Measurements from ENCODE around the gene TFPI2. TPM values are rescaled to one million over a fixed set of nuclear protein-coding genes. Genes with fewer than 3 reads are reported as not detected.

Gene TFPI2
- total RNA-seq, 3 donors from 2014 or later (not counting 1 experiment from before 2014, with no cell fraction given) = not detected

- Mint-ChIP-seq H3K36me3 (peaks cover 6% of the 10 kb centered on the region), H3K4me3 (no peak overlapping the region), H3K27me3 (ENCODE audit: low read depth in 2 of 2) (peaks cover 22 to 64% of the 10 kb centered on the region in 2 donors), H3K9me3 (no peaks in the 10 kb centered on the region), H3K4me1 (no peaks in the 10 kb centered on the region), H3K27ac (no peak overlapping the region)
- H3K4me1 ChIP-seq (ENCODE audit: control insufficient read depth, insufficient read depth, low read length) = no peaks in the 10 kb centered on the region
- ATAC-seq (no peak), DNase-seq (no peak)
- H3K36me3 ChIP-seq (ENCODE audit: control insufficient read depth, insufficient read depth, low read length) = no peaks in the 10 kb centered on the region
- no peaks in the 10 kb centered on the region for H3K27me3 ChIP-seq (ENCODE audit: control insufficient read depth, insufficient read depth, low read length)
- no peaks in the 10 kb centered on the region for H3K9me3 ChIP-seq (ENCODE audit: control insufficient read depth, insufficient read depth, low read length)
- intact Hi-C loops (cut with micrococcal nuclease) = no loop called here
- TF ChIP-seq CTCF (IDR thresholded peaks at IDR 0.05) = no peak
- no peak overlapping the region for H3K4me3 ChIP-seq (ENCODE audit: low read length)
- H3K27ac ChIP-seq (ENCODE audit: low read length) = no peak overlapping the region
- 78% methylated on average over 2 of the region's 2 CpGs for WGBS (ENCODE audit: insufficient coverage)
Observed at GRCh38 chr7:93897680-93898079, 7.1 kb upstream of the TFPI2 start.

GRCh38 chr7:93895859-93896600 is 5.5 kb upstream of the TFPI2 start:
- no peak overlapping the region for H3K27ac ChIP-seq (ENCODE audit: low read length)
- H3K9me3 Mint-ChIP-seq = no peaks in the 10 kb centered on the region
- H3K36me3 Mint-ChIP-seq = peaks cover 6% of the 10 kb centered on the region
- peaks cover 36 to 76% of the 10 kb centered on the region in 2 donors for H3K27me3 Mint-ChIP-seq (ENCODE audit: low read depth in 2 of 2)
- no peak for TF ChIP-seq CTCF (IDR thresholded peaks at IDR 0.05)
- H3K4me1 Mint-ChIP-seq = no peaks in the 10 kb centered on the region
- H3K36me3 ChIP-seq (ENCODE audit: control insufficient read depth, insufficient read depth, low read length) = no peaks in the 10 kb centered on the region
- no peak overlapping the region for H3K27ac Mint-ChIP-seq
- no peak overlapping the region for H3K4me3 Mint-ChIP-seq
- H3K9me3 ChIP-seq (ENCODE audit: control insufficient read depth, insufficient read depth, low read length) = no peaks in the 10 kb centered on the region
- WGBS (ENCODE audit: insufficient coverage) = 75% methylated on average over 3 of the region's 4 CpGs
- DNase-seq (no peak), ATAC-seq (no peak)
- H3K4me1 ChIP-seq (ENCODE audit: control insufficient read depth, insufficient read depth, low read length) = no peaks in the 10 kb centered on the region
- intact Hi-C loops (cut with micrococcal nuclease) = no loop called here
- H3K4me3 ChIP-seq (ENCODE audit: low read length) = no peak overlapping the region
- peaks cover 9% of the 10 kb centered on the region for H3K27me3 ChIP-seq (ENCODE audit: control insufficient read depth, insufficient read depth, low read length)

GRCh38 chr7:93894966-93895640 is 4.5 kb upstream of the TFPI2 start:
- TF ChIP-seq CTCF (IDR thresholded peaks at IDR 0.05) = no peak
- WGBS (ENCODE audit: insufficient coverage) = 91% methylated on average over 3 of the region's 3 CpGs

More at GRCh38 chr7:93894966-93895640, 4.5 kb upstream of the TFPI2 start:
- peaks cover 36 to 78% of the 10 kb centered on the region in 2 donors for H3K27me3 Mint-ChIP-seq (ENCODE audit: low read depth in 2 of 2)
- H3K27ac Mint-ChIP-seq = no peak overlapping the region
- no peak for ATAC-seq
- Histone ChIP-seq H3K9me3 (ENCODE audit: control insufficient read depth, insufficient read depth, low read length) (no peaks in the 10 kb centered on the region), H3K4me1 (ENCODE audit: control insufficient read depth, insufficient read depth, low read length) (peaks cover 7% of the 10 kb centered on the region), H3K27me3 (ENCODE audit: control insufficient read depth, insufficient read depth, low read length) (peaks cover 16% of the 10 kb centered on the region), H3K4me3 (ENCODE audit: low read length) (no peak overlapping the region), H3K36me3 (ENCODE audit: control insufficient read depth, insufficient read depth, low read length) (no peaks in the 10 kb centered on the region), H3K27ac (ENCODE audit: low read length) (no peak overlapping the region)
- intact Hi-C loops (cut with micrococcal nuclease) = no loop called here
- peaks cover 6% of the 10 kb centered on the region for H3K36me3 Mint-ChIP-seq
- no peak for DNase-seq
- H3K4me3 Mint-ChIP-seq = no peak overlapping the region
- H3K9me3 Mint-ChIP-seq = no peaks in the 10 kb centered on the region
- peaks cover 3% of the 10 kb centered on the region in 2 donors for H3K4me1 Mint-ChIP-seq
